C4-2B (cell line): ENCODE data around the gene FOXL2.

Experiments used
- H3K27ac ChIP-seq: fragments of 450-650 bp; 2 replicates; pipeline ENCODE4 v1.5.1; 2017
- CTCF ChIP-seq: fragments of 450-650 bp; conservative IDR thresholded peaks from 2 replicates; pipeline ENCODE4 v1.5.1; 2017; ENCODE audit warnings: mild to moderate bottlenecking
- ZFX ChIP-seq: fragments of 450-650 bp; IDR thresholded peaks from 2 replicates; pipeline ENCODE4 v1.6.1; 2017

The FOXL2 gene

GRCh38 chr3:138946663-138947494 is at the start of gene FOXL2, which contains the start of gene FOXL2NB:
Gene FOXL2 (minus strand): TSS chr3:138947137. CDS start chr3:138946722, 415 bp downstream.
Gene FOXL2NB (plus strand): TSS chr3:138947217. CDS start chr3:138947365, 148 bp downstream.
- TF ChIP-seq CTCF (no peak), ZFX (no peak)
- H3K27ac ChIP-seq = no peak within 1 kb of the TSS

- TF ChIP-seq CTCF (no peak), ZFX (no peak)
- no peak overlapping the region for H3K27ac ChIP-seq
Measured at GRCh38 chr3:138995706-138996105, 48.8 kb upstream of the FOXL2 start.

- H3K27ac ChIP-seq = no peak overlapping the region
- TF ChIP-seq CTCF (no peak), ZFX (no peak)
Measured at GRCh38 chr3:138987181-138987580, 40.2 kb upstream of the FOXL2 start.

- no peak for TF ChIP-seq CTCF
- TF ChIP-seq ZFX = no peak
- no peak overlapping the region for H3K27ac ChIP-seq
Measured at GRCh38 chr3:138985932-138986331, 39.0 kb upstream of the FOXL2 start.

GRCh38 chr3:138984816-138985215 is 37.9 kb upstream of the FOXL2 start:
- TF ChIP-seq ZFX = no peak
- TF ChIP-seq CTCF = no peak
- no peak overlapping the region for H3K27ac ChIP-seq

GRCh38 chr3:138976047-138976446 is 29.1 kb upstream of the FOXL2 start:
- no peak for TF ChIP-seq CTCF
- TF ChIP-seq ZFX = no peak

GRCh38 chr3:138975351-138975750 is 28.4 kb upstream of the FOXL2 start:
- no peak overlapping the region for H3K27ac ChIP-seq
- TF ChIP-seq CTCF (no peak), ZFX (no peak)

More at GRCh38 chr3:138976047-138976446, 29.1 kb upstream of the FOXL2 start:
- no peak overlapping the region for H3K27ac ChIP-seq
